B cell (primary cell): Measurements from ENCODE around the gene GULP1.

Source experiments
- CTCF ChIP-seq: fragments of 200-600 bp; IDR thresholded peaks from one replicate; pipeline ENCODE4 v1.8.0; 2022; ENCODE audit warnings: antibody characterized with exemption, mild to moderate bottlenecking
- EZH2 ChIP-seq: IDR thresholded peaks from 2 replicates; pipeline ENCODE4 v1.6.1; 2012; ENCODE audit warnings: borderline replicate concordance, low read depth, mild to moderate bottlenecking, moderate library complexity, low read length; ENCODE audit not compliant: insufficient read depth, poor library complexity, severe bottlenecking

- no peak for TF ChIP-seq CTCF
- TF ChIP-seq EZH2, result no peak
These were observed 309.0 kb downstream of the GULP1 start for GRCh38 chr2:188600536-188601210.
